HG02885 (cell line): ENCODE results near the gene PARD3.
"Not testable (repeated sequence)": the region's sequence is repeated elsewhere in the genome, so short reads cannot be mapped to it uniquely, and the experiment has no call there.

Source experiments
- ATAC-seq: cut with Tn5 transposase; IDR thresholded peaks from one replicate; pipeline ENCODE4 v1.9.1; 2021; ENCODE audit warnings: mild to moderate bottlenecking; ENCODE audit not compliant: unreplicated experiment, poor library complexity

The PARD3 gene

GRCh38 chr10:34723750-34724149 is 91.3 kb downstream of the PARD3 start:
- peak; percentile 76 for ATAC-seq

GRCh38 chr10:34722404-34722803 is 92.7 kb downstream of the PARD3 start:
- no peak for ATAC-seq

- no peak for ATAC-seq
Observed at GRCh38 chr10:34721208-34721840, 93.8 kb downstream of the PARD3 start.

- ATAC-seq: no peak
Observed at GRCh38 chr10:34719746-34720145, 95.3 kb downstream of the PARD3 start.

- ATAC-seq: no peak
Observed at GRCh38 chr10:34719328-34719727, 95.8 kb downstream of the PARD3 start.

GRCh38 chr10:34717429-34717828 is 97.7 kb downstream of the PARD3 start:
- ATAC-seq: no peak

GRCh38 chr10:34716958-34717357 is 98.1 kb downstream of the PARD3 start:
- no peak for ATAC-seq

GRCh38 chr10:34716234-34716633 is 98.9 kb downstream of the PARD3 start:
- no peak for ATAC-seq

- no peak for ATAC-seq
Observed at GRCh38 chr10:34715511-34716187, 99.4 kb downstream of the PARD3 start.

- no peak for ATAC-seq
Observed at GRCh38 chr10:34713875-34714274, 101.2 kb downstream of the PARD3 start.

- no peak for ATAC-seq
Observed at GRCh38 chr10:34711500-34711899, 103.6 kb downstream of the PARD3 start.

- no peak for ATAC-seq
Observed at GRCh38 chr10:34710391-34710751, 104.7 kb downstream of the PARD3 start.

- ATAC-seq: no peak
Observed at GRCh38 chr10:34709637-34710390, 105.3 kb downstream of the PARD3 start.

GRCh38 chr10:34707656-34708055 is 107.4 kb downstream of the PARD3 start:
- no peak for ATAC-seq

GRCh38 chr10:34706992-34707391 is 108.1 kb downstream of the PARD3 start:
- not testable (repeated sequence) for ATAC-seq

- ATAC-seq: no peak
Observed at GRCh38 chr10:34706147-34706546, 108.9 kb downstream of the PARD3 start.

GRCh38 chr10:34705563-34705962 is 109.5 kb downstream of the PARD3 start:
- no peak for ATAC-seq

- ATAC-seq: no peak
Observed at GRCh38 chr10:34704526-34705184, 110.4 kb downstream of the PARD3 start.

GRCh38 chr10:34702982-34703381 is 112.1 kb downstream of the PARD3 start:
- ATAC-seq: no peak

- ATAC-seq: no peak
Observed at GRCh38 chr10:34702093-34702937, 112.8 kb downstream of the PARD3 start.
